ENCODE data around the gene GAS2.

Gene GAS2

GRCh38 chr11:22674470-22675439 is 8.3 kb downstream of the GAS2 start:
- DNase-seq = no peak

GRCh38 chr11:22677153-22677903 is 10.9 kb downstream of the GAS2 start:
- no peak for DNase-seq

- DNase-seq = no peak
Measured at GRCh38 chr11:22680628-22681027, 14.2 kb downstream of the GAS2 start.

DNA sequence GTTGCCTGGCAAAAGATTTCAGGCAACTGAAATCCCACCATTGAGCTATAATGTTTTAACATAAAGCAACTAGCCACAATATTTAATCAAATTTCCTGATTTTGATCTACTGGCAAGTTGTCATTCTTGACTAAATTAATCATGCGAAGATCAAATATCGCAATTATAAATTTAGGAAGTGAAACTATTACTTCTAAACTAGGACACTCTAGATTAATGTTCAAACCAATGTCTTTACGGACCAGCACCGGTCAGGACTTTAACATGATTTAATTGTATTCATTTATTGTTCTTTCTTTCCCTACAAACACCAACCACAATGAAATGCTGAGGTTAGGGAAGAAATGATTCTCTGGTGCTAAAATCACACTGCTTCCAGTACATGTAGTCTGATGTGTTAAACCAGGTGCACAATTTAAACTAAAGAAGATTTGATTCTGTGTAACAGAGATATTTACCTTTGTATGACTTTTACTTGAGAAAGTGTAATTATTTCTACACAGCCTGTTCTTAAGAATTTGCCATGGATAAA is 14.9 kb downstream of the GAS2 start:
- DNase-seq = no peak

GRCh38 chr11:22684082-22684481 is 17.7 kb downstream of the GAS2 start:
- no peak for DNase-seq

- DNase-seq = no peak
Measured at GRCh38 chr11:22685111-22685510, 18.7 kb downstream of the GAS2 start.

GRCh38 chr11:22688914-22689313 is 22.5 kb downstream of the GAS2 start:
- no peak for DNase-seq

DNA sequence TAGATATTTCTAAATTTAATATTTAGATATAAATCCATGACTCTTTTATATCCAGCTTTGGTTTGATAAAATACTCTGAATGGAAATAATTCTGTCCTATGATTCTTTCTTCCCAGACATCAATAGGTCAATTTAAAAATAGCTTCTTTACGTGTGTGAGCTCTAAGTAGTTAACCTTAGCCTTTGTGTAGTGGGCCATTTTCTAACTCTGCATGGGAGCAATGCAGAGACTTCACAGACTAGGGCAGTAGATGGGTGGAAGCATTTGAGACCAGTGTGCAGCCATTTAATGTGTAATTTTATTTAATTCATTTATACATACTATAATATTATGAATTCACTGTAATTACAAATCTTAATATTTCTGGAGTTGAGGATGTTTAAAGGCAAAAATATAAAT is 23.8 kb downstream of the GAS2 start:
- no peak for DNase-seq

- DNase-seq = no peak
Measured at GRCh38 chr11:22690871-22691270, 24.5 kb downstream of the GAS2 start.

- no peak for DNase-seq
Measured at GRCh38 chr11:22699388-22699787, 33.0 kb downstream of the GAS2 start.

DNA sequence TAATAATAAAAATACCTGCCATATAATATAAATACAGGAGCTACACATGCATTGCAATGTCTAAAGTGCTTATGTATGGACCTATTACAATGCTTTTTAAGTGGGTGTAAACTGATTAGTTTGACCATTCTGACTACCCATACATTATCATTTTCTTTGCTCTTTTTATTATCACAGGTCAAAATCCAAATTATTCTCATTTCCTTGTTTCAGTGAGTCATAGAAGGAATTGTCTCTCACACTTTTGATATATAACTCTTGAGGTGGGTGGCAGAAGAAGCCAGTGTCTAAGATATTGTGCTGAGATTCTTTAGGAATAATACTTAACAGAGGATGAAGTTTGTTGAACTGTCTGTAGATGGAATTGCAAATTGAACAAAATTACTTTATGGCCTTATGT is 35.6 kb downstream of the GAS2 start:
- DNase-seq = no peak

- DNase-seq = no peak
Measured at GRCh38 chr11:22703040-22703439, 36.6 kb downstream of the GAS2 start.

DNA sequence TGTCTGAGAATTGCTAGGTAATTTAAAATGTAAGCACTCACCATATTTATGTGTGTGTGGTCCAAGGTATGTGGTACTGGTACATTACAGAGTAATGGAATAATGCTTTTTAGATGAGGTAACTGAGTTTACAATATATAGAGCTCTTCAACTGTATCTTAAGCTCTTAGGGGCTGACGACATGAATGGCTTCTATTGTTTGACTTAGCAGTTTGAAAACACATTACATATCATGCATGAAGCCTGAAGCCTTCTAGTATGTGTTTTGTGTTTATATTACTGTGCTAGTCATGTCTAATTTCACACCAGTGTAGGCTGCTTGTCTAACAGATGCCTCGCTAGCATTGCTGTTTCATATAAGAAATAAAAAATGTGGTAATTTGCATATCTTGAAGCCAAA is 37.2 kb downstream of the GAS2 start:
- no peak for DNase-seq

DNA sequence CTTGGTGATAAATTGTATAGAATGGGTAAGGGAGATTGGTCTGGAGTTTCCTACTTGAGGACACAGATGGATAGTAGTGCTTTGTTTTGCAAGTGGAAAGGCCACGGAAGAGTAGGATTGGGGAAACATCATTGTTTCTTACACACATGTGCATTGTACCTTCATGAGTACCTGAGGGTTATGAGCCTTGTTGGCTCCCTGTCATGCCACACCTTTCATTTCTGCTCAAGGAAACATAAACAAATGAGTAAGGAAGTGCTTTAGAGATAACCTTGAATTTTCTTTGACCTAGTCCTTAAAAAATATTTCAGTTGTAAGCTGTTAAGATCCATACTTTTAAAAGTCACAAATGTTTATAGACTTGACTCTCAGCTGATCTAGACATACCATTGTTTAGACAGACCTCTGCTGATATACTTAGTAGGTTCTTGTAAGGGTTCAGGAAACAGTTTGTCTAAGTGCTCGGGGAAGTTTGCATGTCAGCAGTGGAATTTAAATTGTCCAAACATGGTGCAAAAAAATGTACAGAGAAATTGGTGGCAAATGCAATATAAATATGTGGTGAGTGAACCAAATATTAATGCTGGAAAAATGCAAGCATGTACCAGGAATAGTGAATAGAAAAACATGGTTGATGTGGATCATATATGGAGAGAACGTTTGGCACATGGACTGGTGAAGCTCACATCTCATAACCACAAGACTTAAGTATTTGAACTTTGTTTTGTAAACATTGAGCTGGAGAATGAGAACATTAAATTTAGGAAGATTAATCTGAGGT is 40.9 kb downstream of the GAS2 start:
- no peak for DNase-seq

GRCh38 chr11:22711071-22711770 is 44.8 kb downstream of the GAS2 start:
- DNase-seq = no peak

DNA sequence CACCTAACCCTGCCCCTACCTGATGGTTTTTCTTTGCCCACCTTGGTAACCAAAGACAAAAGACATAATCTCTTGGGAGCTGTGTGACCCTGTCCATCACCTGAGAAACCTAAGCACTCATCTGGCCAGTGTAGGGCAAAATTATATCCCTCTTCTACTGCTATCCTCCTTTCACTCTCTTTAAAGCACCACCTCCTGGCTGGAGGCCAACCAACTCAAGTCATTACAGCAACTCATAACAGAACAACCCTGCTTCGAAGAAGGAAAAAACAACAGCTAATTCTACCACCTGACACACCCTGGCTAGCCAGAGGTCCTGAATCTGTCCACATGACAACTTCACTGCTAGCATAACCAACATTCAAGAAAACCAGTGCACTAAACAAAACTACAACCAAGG is 45.5 kb downstream of the GAS2 start:
- no peak for DNase-seq

GRCh38 chr11:22713336-22713735 is 46.9 kb downstream of the GAS2 start:
- no peak for DNase-seq

DNA sequence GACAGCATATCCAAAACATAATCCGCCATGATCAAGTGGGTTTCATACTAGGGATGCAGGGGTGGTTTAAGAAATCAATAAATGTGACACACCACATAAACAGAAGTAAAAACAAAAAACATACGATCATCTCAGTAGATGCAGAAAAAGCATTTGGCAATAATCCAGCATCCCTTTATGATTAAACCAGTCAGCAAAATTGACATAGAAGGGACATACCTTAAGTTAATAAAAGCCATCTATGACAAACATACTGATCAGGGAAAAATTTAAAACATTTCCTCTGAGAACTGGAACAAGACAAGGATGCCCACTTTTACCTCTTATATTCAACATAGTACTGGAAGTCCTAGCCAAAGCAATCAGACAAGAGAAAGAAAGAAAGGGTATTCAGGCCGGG is 49.6 kb downstream of the GAS2 start:
- DNase-seq = no peak

DNA sequence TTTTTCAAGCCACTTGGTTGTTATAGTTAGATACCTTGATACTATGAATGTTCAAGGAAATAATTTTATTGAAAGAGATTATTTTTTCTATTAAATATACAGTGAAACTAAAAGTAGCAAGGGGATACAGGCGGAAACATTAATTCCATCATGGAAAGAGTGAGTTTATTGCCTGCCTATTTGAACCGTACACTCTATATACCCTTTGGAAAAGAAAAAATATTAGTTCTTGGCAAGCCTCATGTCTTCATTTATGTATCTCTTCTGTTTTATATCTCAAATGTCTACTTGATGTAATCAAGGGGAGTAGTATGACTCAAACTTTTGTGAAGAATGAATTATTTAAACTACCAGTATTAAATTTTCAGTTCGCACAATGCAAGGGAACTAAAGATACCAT is 54.0 kb downstream of the GAS2 start:
- DNase-seq = no peak

- DNase-seq = no peak
Measured at GRCh38 chr11:22723274-22723673, 56.9 kb downstream of the GAS2 start.

DNA sequence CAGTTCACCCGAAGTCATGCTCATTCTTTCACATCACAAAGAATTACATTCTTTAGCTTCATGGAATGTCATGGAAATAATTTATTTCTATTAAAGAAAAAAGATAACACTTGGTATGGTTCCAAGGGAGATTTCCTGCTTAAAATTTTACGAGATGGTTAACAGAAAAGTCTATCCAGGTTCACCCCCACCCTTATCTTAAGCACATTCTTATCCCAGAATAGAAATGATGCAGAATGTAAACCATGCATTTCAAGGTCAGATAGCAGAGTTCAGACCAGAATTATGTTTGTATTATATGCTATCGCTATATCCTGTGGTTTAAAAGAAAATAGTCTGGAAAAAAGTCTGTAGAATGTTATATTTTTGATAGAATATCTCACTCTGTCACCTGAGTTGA is 58.7 kb downstream of the GAS2 start:
- no peak for DNase-seq

- DNase-seq = no peak
Measured at GRCh38 chr11:22728600-22729389, 62.4 kb downstream of the GAS2 start.

All from stimulated activated CD8-positive, alpha-beta memory T cell treated with anti-CD3 and anti-CD28 coated beads, Interleukin-4, amount 100 ng/mL, for 48 hours (primary cell).